Left renal cortex interstitium (tissue), 4 donors: ENCODE data around the gene DNAH9. TPM values are rescaled to one million over a fixed set of nuclear protein-coding genes. Genes with fewer than 3 reads are reported as not detected.

ENCODE experiments used
- DNase-seq, 4 donors: peaks; one replicate each; pipeline ENCODE4 v3.0.0-alpha.2; 2013; ENCODE audit warnings: low read depth in 4 of 4, low spot score in 2 of 4, missing footprints in 1 of 4
- polyA plus RNA-seq, 4 donors: library from polyadenylated mRNA; unstranded; fragments of 120-200 nt; gene quantifications; one replicate each; pipeline ENCODE4 v1.2.1, GENCODE V29; 2013; ENCODE audit not compliant: insufficient read length in 4 of 4

DNAH9 gene
- polyA plus RNA-seq, 4 donors = 4.3 to 10.4 (median 5.5) TPM

- peak in 3 of 4 donors; percentile 23 to 29 (median 25) for DNase-seq
Observed at GRCh38 chr17:11832401-11833137, 234.3 kb downstream of the DNAH9 start.

GRCh38 chr17:11836508-11836907 lies 238.2 kb downstream of the DNAH9 start:
- DNase-seq = no peak

DNA sequence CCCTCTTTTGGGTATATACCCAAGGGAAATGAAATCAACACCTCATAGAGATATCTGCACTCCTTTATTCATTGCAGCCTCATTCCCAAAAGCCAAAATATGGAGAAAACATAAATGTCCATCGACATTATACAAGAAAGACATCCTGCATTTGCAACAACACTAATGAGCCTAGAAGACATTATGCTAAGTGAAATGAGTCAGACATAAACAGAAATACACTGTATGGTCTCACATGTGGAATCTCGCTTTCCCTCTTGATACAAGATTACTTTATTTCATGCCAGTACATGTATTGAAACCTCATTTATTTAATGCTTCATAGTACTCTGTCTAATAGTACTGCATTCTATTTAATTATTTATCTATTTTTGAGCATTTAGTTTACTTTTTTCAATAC lies 241.8 kb downstream of the DNAH9 start:
- DNase-seq = no peak

- DNase-seq = no peak
Observed at GRCh38 chr17:11840831-11841230, 242.6 kb downstream of the DNAH9 start.

DNA sequence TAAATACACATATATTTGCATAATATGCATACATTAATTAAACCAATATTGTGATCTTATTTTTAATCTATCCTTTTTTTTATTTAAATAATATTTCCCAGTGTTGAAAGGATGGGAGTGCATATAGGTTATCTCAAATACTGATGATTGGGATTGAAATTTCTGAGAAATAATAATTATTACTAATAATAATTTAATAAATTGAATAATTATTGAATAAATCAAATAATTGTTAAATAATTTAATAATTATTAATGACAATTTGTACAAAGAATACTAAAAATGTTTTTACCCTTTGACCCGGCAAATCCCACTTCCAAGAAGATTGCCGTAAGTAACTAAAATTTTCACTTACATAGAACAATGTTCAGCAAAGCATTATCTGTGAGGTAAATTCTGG lies 250.1 kb downstream of the DNAH9 start:
- no peak for DNase-seq

- no peak for DNase-seq
Observed at GRCh38 chr17:11852231-11852630, 254.0 kb downstream of the DNAH9 start.

DNA sequence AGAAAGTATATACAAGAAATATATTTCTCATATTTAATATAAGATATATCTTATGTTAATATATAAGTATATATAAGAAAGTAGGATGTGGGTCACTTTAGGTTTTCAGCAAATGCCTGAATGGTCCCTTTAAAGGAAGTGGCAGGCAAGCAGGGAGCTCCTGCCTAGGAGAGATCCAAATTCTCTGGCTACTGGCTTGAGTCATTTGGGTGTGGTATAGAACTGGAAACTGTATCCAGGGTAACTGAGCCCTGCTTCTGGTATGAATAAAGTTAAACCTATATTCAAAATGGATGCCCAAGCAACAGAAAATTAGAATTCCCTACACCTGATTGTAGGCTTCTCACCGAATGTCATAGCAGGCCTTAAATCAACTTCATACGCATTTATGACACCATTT lies 254.6 kb downstream of the DNAH9 start:
- no peak for DNase-seq

GRCh38 chr17:11853321-11854151 lies 255.3 kb downstream of the DNAH9 start:
- DNase-seq = no peak

- DNase-seq = no peak
Observed at GRCh38 chr17:11855306-11855705, 257.0 kb downstream of the DNAH9 start.

DNA sequence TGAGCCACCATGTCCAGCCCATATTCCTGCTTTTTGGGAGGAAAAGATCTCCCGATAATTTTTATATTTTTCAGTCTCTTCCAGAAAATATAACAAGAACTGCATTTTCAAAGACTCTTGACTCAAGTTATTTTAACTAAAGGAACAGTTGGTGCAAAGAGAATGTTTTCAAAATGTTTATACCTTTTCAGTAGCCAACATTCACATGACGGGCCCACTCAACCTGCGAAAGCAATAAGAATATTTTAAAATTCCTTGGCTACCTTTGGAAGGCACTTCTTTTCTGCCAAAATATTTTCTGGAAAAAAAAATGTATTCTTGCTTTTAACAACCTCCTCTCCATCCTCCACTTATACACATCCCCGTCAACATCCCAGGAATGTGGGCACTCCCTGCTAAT lies 258.7 kb downstream of the DNAH9 start:
- no peak for DNase-seq

- DNase-seq = no peak
Observed at GRCh38 chr17:11869680-11870394, 271.6 kb downstream of the DNAH9 start.

DNA sequence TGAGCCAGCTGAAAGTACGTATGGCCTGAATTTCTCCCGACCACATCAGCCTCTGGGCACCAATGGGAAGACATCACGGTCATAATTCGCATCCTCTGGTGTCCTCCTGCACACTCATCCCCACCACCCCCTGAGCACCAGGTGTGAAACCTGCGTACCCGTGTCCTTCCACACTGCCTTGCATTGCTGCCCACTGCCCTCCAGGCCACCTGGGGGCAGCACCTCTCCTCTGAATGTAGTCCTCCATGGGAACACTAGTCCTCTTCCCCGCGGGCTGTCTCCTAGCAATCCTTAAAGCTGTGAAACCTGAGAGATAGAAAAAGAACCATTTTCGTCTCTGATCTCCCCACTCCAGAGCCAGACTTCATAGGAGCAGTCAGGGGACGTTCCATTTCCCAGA lies 273.5 kb downstream of the DNAH9 start:
- no peak for DNase-seq

DNA sequence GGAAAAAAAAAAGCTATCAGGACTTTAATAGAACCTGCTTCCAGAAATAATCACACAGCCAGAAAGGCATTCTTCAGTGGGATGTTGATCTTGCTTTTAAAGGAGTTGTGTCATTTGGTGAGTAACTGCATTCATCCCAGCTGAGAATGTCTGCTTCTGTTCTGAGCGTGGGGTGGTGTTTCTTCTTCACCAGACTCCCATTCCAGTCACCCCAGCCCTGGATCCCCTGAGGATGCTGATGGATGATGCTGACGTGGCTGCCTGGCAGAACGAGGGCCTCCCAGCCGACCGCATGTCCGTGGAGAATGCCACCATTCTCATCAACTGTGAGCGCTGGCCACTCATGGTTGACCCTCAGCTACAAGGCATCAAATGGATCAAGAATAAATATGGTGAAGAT lies 276.5 kb downstream of the DNAH9 start:
- DNase-seq = no peak

DNA sequence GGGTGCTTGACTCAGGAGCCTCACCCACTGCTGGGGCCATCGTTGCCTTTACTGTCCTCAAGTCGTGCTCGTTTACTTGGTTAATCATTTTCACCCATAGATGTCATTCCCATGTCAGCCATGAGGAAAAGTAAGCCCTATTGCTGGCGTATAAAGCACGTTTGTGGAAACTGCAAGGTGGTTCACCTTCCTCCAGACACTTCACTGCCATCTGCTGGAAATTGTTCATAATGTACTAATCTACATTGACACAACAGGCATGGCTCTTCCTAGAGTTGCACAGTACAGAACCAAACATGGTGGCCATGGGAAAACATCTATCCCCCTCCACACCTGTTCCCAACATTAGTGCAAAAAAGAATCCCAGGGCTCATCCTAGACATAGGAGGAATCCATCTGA lies 282.4 kb downstream of the DNAH9 start:
- peak in 2 of 4 donors; percentile 10 to 20 for DNase-seq

- DNase-seq = no peak
Observed at GRCh38 chr17:11882716-11883115, 284.4 kb downstream of the DNAH9 start.

- DNase-seq = no peak
Observed at GRCh38 chr17:11885051-11885450, 286.8 kb downstream of the DNAH9 start.

- no peak for DNase-seq
Observed at GRCh38 chr17:11889266-11889665, 291.0 kb downstream of the DNAH9 start.

DNA sequence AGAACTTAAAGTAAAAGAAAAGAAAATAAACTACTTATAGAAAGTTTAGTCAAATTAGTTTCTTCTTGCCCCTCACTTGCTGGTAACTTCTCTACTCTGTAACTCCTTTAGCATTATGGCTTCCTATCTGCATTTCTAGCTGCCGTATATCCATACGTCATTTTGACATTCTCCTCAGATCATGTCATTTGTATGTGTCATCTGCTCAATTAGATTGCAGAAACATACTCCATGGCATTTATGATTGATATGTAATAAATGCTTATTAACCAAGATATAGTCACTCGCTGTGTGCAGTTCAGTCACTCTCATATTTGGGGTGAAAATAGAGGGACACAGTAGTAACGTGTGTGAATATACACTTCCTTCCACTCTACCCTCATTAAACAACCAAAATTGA lies 295.6 kb downstream of the DNAH9 start:
- no peak for DNase-seq

GRCh38 chr17:11896199-11896598 lies 297.9 kb downstream of the DNAH9 start:
- no peak for DNase-seq

DNA sequence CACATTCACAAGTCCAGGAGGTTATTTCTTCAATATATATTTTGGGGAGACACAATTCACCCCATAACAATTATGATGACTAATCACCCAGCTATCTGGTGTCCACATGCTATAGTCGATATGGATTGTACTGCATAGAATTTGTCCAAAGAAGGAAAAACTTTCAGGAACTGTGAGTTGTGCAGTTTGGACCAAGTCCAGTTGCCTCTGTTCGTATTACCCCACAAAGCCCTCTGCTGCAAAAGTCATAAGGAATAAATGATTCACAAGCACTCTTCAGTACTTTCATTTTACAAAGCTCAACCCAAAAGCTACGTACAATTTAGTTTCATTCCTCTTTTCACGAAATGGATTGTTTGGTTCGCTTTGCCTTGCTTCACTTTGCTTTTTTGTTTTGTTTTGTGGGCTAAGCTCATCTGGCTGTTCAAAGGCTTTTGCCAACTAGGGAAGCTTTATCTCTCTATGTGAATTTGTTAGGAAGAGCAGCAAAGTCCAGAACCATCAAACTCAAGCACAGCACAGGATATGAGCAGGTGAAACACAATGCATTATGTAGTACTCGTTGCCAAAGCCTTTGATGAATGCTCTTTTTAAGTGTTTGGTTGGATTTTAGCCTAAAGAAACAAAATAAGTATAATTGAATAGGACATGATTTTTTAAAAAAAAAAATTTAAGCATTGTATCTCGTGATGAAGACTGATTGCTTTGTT lies 300.4 kb downstream of the DNAH9 start:
- DNase-seq = no peak

- DNase-seq = no peak
Observed at GRCh38 chr17:11899537-11899942, 301.3 kb downstream of the DNAH9 start.
